ENCODE data around the gene MECR.

Gene MECR

DNA sequence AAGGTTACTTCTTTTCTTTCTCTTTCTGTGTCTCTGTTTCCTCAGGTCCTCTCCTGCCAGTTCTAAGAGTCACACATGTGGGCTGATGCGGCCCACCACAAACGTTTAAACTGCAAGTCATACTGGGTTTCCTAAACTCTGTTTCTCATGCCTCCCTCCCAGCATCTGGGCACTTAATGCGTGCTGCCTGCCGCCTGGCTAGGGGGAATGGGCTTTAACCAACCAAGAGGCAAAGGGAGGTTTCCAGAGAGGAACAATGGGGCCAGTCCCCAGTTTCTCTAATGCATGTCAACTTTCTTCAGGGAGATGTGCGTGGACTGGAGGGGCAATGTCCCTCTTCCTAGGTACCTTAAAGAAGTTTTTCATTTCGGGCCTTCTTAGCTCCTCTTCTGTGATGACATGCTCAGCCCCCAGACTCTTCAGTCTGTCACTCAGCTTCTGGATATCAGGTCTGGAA lies 29.1 kb downstream of the MECR start:
- no peak for DNase-seq (ENCODE audit: low spot score)

DNA sequence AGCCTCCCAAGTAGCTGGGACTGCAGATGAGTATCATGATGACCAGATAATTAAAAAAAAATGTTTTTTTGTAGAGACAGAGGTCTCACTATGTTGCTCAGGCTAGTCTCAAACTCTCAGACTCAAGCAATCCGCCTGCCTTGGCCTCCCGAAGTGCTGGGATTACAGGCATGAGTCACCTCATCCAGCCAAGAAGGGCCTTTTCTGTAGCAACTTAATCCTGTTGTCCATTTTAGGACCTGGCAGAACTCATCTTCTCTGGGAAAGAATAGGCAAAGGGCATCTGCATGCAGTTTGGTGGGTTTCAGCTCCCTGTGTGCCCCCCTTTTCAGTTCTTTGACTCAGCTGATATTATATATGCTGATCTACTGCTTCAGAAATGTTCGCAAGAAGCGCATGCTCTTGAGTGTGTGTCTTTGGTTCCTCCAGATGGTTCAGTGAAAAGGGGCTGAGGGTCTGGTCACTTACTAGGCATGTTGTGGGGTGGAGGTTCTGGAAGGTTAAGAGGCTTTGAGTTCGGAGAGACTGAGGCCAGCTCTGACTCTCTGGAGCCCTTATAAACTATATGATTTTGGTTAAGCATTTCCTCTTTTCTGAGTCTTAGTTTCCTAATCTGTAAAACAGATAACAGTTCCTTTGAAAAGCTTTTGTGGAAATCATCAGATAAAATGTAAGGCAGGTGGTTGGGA lies 29.7 kb downstream of the MECR start:
- DNase-seq (ENCODE audit: low spot score) = no peak

DNA sequence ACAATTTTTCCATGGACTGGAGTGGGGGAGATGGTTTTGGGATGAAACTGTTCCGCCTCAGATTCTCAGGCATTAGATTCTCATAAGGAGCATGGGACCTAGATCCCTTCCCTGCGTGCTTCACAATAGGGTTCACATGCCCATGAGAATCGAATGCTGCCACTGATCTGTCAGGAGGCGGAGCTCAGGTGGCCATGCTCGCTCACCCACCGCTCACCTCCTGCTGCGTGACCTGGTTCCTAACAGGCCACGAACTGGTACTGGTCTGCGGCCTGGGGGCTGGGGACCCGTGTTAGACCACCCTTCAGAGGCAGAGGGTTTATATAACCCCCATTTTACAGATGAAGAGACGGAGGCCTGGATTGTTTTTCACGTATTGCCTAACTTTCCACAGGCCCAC lies 32.7 kb downstream of the MECR start:
- DNase-seq (ENCODE audit: low spot score) = no peak

DNA sequence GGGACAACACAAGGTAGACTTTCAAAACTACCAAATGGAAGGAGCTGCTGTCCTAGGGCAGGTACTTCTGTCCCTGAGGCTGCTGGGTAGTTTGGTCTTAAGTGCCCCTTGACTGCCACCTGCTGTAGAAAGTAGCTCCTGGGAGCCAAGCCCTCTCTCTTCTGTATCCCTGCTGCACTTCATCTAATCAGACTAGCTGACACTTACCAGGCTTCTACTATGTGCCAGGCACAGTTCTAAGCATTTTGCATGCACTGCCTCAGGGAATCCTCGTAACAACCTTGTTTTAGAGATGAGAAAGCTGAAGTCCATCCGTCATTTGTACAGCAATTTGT lies 33.2 kb downstream of the MECR start:
- peak; percentile 74 for DNase-seq (ENCODE audit: low spot score)

DNA sequence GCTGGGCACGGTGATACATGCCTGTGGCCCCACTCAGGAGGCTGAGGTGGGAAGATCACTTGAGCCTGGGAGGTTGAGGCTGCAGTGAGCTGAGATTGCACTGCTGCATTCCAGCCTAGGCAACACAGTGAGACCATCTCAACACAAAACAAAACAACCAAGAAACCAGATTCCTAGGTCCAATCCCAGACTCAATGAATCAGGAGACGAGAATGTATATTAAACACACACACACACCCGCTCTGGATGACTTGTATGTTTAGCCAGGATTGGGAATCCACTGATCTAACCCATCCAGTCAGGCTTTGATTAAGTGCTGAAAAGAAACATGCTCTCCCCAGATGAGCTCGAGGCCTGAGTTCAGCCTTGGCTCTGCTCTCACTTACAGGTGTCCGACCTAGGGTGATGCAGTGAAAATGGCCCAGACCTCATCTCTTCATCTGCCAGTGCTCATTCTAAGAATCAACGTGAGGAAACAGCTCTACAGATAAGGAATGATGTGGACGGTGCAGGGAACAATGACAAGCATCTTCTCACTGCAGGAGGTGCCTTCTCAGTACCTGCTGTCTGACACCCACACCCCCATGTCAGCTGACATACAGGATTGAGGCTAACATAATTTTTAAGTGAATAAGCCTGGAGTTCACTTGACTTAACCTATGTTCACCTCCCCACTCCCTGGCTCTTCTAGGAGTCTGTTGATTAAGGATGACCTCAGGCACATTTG lies 33.7 kb downstream of the MECR start:
- DNase-seq (ENCODE audit: low spot score) = no peak

DNA sequence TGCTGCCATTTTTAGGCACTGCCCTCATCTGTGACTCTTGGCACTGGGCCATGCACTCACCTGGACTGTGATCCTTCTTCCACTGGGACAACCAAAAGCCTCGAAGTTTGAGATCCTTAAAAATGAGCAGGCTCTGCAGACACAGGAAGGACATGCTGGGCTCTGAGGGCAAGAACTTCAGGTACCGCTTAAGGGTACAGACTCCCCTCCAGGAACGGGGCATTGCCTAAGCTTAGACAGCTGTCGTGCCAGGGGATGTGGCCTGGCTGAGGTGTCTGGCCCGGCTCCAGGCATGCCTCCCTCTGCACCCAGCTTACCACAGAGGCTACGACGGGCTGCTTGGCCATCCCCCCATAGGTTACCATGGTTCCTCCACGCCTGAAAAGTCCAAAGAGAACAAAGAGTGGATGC lies 34.8 kb downstream of the MECR start:
- no peak for DNase-seq (ENCODE audit: low spot score)

DNA sequence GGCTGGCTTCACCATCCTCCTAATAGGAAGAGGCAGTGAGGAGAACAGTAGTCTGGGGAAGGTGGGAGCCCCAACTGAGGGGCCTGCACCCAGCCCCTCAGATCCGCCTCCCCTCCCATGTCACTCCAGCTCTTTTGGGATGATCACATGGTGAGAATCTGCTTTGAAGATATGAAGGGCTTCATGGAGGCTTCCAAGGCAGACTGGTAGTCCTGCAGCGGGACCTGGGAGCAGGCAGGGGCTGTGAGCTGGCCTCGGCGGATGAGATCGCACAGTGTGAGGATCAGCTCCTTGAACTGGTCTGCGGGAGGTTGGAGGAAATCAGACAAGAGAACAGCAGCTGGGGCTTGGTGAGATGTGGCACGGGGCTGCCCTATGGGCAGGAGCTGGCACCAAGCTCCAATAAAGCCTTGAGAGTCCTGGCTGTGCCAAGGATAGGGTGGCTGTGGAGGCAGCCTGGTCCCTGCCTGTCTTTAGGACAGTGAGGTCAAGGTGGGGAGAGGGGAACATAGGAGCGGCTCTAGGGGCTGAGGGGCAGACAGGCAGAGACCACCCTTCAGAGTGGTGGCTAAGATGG lies 36.8 kb downstream of the MECR start:
- DNase-seq (ENCODE audit: low spot score) = no peak

DNA sequence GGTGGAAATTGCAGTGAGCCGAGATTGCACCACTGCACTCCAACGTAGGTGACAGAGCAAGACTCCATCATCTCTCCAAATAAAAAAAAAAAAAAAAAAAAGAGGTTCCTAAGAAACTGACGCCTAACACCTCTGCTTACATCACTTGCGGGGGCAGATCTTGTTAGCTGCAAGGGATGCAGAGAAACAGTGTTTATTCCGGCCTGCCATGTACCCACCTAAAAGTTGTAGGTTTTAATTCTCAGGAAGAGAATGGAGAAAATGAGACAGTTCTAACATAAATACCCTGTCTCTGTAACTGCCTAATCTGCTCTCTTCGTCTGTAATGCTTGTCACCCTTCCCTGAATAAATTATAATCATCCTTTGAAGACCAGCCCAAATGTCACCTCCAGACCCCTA lies 40.0 kb downstream of the MECR start:
- DNase-seq (ENCODE audit: low spot score) = no peak

DNA sequence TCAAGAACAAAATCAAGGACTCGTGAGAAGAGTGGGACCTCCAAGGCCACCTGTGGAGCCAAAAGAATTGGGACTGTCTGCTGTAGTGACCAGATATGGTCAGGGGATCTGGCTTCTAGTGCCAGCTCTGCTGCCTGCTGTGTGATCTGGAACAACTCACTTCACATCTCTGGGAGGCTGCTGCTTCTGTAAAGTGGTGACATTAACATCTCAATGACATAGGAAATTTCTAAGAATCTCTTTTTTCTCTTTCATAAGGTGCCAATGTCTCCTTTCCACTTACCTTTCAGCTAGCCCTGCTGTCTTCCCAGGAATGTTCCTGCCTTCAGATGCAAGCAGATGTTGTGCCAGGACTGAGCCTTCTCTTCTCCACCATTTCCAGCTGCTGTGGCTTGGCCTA lies 44.0 kb downstream of the MECR start:
- DNase-seq (ENCODE audit: low spot score) = no peak

DNA sequence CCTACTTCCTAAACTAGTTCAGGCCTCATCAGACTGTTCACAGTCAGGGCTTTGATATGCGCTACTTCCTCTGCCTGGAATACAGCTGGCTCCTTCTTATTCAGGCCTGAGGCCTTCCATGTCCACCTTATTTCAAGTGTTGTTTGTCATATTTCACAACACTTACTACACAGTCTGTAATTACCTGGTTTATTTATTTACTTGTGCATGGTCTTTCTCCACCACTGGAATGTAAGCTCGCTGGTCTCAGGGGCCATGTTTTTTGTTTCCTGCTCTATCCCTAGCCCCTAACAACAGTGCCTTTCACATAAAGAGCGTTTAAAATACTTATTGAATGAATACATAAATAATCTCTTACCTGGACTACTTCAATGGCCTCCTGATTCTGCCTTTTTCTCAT lies 44.5 kb downstream of the MECR start:
- DNase-seq (ENCODE audit: low spot score) = no peak

DNA sequence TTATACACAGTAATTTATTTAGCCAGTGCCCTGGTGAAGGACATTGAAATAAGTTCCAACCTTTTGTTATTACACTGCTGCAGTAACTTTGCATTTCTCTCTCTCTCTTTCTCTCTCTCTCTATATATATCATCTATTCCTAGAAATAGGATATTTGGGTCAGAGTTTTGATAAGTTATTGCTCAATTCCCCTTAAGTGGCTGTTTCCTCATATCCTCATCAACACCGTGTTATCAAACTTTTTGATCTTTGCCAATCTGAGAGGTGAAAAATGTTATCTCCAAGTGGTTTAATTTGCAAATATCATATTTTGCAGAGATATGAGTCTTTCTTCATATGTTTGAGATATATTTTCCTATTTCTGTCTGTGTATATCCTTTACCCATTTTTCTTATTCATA lies 47.4 kb downstream of the MECR start:
- DNase-seq (ENCODE audit: low spot score) = no peak

DNA sequence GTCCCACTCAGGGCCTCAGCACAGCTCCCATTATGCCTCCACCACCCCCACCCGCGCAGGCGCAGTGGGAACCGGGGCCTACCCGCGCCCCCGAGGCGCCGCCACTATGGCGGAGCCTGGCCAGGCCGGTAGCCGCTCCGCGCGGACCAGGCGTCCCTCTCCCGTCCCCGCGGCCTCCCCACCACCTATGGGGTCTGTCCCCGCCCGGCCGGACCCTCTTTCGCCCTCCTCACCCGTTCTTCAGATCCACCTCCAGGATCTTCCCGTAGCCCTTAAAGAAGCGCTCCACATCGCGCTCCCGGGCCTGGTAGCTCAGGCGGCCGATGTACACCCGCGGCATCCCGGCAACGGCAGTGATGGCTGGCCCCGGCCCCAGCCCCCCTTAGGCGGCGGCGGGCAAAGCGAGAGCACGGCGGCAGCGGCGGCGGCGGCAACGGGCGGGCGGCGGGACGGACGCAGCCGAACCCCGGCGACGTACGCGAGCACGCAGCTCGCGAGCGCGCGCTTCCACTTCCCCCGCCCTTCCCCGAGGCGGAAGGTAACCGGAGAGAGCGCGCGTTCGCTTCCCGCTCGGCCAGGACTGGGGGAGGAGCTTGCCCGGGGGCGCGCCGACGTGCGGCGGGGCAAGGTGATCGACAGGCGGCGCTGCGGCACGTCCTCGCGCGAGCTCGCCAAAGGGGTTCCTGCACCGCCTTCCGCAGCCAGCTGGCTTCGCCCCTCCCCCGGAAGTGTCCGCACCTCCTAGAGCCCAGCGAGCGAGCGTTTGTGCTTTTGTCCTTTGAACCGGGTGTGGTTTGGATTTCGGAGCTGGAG lies 49.1 kb downstream of the MECR start, which contains the start of gene SRSF4:
Gene SRSF4 (minus strand): TSS at position 488 of the 813 bp plus-strand sequence. CDS start 148 bp downstream, at position 340.
- peak; percentile 97 for DNase-seq (ENCODE audit: low spot score)

DNA sequence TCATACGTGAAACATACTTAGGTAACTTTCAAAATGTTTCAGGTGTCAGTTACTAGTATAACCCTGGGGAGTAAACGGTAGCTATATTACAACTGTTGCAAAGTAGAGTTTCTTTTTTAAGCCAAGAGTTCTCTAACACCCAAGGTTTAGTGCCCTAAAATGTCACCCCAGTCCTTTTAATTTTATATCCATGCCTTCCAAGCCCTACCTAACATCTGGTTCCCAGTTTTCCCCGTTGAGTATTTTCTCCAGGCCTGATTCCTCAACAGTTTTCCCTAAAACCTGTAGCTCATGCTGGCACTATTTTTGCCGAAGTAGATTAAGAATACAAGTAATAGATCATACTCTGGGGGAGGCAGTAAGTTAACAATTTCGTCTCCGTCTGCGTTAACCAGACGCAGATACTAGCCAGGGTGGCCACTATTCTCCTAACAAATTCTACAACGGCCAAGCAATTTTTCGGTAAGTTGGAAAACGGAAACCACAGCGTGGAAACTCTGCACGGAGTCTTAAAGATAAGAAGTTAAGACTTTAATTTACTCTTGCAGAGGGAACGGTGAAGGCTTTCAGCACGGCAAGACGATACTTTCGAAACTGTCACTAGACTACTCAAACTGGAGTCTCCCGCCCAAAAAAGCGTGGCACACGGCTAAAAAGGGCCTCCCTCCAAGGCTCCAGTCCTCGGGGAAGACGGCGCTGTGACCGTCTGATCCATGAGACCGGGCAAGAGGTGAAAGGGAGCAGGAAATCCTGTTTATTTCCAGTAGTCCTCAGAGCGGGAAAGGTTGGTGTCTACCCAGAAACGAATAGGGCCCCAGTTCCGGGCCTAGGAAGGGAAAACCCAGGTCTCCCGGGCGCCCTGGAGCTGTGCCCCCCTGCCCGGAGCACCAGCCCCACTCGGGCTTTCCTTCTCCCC lies 50.0 kb downstream of the MECR start:
- DNase-seq (ENCODE audit: low spot score) = no peak

DNA sequence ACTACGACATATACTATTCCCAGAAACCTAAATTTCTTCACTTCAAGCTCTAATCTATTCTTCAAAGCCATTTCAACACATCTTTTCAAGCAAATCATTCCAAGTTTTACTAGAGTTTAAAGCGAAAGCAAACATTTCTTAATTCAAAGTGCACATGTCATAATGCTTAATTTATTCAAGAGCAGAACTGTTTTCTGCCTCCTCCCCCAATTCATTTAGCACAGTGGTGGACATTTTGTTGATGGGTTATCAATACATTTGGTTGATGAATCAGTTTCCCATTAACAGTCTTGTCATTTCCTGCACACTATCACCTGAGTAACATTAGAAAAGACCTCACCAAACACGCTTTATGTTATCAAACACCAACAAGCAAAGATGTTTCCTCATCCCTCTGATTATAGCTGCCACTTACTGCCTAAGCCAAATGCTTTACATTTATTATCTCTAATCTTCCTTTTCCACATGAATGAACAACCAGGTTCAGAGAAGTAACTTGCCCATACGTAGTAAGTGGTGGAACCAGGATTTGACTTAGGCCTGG lies 51.0 kb downstream of the MECR start:
- DNase-seq (ENCODE audit: low spot score) = peak; percentile 47

DNA sequence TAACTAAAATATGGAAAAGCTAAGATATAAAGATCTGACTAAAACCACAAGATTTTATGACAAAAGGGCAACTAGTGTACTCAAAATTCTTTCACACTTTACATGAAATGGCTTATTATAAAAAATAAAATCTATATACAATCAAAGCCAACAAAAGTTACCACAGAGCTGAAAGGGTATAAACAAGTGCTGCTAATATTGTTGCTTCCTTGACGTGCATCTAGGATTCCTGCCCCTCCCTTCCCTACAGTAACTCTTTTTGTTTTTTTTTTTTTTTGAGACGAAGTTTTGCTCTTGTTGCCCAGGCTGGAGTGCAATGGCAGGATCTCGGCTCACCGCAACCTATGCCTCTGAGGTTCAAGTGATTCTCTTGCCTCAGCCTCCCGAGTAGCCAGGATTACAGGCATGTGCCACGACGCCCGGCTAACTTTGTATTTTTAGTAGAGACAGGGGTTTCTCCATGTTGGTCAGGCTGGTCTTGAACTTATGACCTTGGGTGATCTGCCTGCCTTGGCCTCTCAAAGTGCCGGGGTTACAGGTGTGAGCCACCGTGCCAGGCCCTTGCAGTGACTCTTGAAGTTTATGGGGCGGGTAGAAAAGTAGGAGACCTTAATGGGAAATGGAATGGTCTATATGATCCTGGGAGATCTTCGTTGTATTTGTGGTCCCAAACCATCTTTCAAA lies 53.6 kb downstream of the MECR start:
- no peak for DNase-seq (ENCODE audit: low spot score)

DNA sequence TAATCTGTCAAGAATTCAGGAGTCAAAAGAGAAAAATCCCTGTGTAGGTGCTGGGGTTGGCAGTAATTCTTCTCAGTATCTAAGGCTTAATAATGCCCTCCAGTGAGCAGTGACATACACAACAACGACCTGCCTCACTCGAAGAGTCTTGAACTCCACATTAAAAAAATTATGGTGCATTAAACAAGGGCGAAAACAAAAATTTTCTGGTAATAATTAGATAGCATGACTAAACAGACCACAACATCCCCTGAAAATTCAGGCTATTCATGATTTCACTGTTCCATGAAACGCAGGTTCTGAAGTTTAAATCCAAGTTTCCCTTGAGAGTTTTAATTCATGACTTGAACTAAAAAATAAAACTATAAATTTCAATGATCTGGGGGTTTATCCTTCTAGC lies 54.2 kb downstream of the MECR start:
- no peak for DNase-seq (ENCODE audit: low spot score)

DNA sequence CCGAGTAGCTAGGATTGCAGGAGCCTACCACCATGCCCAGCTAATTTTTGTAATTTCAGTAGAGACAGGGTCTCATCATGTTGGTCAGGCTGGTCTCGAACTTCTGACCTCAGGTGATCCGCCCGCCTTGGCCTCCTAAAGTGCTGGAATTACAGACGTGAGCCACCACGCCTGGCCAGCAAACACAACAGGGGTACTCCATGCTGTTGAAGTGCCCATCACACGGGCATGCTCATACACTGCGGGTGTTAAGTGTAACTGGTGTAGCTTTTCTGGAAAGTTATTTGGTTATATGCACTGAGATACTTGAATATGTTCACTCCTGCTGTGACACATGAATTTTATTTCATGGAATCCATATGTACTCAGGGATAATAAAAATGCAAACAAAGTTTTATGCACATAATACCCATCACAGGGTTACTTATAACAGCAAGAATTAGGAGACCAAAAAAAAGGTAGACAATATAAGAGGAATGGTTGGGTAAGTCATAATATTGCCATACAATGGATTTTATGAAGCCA lies 58.3 kb downstream of the MECR start:
- DNase-seq (ENCODE audit: low spot score) = no peak

DNA sequence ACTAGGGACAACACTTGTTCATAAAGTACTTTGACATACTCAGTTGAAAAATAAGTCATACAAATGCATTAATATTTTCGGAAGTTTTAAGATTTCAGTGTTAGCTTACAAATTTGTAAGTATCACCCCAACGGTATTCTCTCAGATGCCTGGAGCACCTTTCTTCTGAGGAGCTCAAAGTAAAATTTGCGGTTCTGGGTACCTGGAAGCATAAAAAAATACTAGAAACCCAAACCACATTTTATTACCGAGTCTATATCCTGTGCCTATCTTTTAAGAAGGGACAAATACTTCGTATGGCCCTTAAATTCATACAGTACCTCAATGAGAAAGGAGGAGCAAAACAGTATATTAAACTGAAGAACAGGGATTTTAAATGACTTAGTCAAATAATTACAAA lies 59.2 kb downstream of the MECR start:
- DNase-seq (ENCODE audit: low spot score) = no peak

DNA sequence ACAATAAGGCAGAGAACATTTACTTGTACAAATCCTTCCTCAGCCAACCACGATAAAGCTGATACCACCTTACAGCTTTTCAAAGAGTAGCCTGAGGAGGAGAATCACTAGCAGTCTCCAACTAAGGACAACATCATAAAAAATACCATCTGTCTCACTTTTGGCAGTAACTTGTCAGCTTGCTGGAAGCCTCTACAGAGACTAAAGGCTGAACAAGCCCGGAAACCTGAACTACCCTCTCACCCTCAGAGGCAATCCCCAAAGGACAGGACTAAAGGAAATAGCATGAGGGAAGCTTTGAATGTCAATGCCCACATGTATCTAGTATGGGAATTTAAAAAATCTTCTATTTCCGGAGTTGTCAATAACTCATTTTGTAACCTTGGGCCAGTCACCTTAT lies 59.6 kb downstream of the MECR start:
- no peak for DNase-seq (ENCODE audit: low spot score)

DNA sequence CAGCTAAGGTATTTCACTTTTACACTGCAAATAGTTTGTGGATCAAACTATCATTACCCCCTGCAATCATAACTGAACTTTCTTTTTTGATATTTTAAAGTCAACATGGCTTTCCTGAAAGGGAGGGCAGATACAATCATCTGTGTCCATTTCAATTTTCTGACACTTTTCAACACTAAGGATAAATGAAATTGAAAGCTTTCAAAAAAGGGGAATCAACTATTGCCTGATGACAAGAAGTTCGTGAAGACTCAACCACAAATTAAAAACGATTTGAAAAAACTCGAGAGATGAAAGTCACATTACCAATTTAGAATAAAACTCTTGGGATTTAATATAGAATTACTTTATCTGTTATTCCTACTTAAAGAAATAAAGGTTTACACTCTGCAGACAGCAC lies 60.8 kb downstream of the MECR start:
- DNase-seq (ENCODE audit: low spot score) = no peak
